ENCODE data around the gene HIVEP3. TPM values are rescaled to one million over a fixed set of nuclear protein-coding genes. Genes with fewer than 3 reads are reported as not detected.
"Not testable (repeated sequence)": the region's sequence is repeated elsewhere in the genome, so short reads cannot be mapped to it uniquely, and the experiment has no call there.

Gene HIVEP3
- total RNA-seq, 2 donors from 2014 or later = 17.9 to 32.0 TPM

DNA sequence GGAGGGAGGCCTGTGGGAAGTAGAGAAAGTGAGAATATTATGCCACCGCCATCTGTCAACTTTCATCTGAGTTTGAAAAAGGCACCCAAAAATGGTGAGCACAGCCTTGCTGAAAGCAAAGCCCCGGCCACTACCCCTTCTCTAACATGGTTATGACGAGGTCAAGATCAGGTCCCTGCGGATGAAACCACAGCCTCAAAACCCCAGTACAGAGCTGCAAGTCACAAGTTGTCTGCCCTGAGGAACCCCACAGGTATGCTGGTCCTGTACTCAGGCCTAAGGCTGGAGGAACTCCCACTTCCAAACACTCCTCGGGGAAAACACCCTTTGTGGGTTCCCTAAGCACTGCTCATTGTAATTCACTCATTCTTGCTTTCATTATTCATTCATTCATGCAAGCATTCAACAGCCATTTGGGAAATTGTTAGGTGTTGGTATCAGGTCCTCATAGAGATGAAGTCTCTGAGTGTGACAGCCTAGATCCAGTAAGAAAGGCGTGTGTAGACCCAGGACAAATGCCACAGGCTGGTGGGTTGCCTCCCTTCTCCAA is 217.7 kb downstream of the HIVEP3 start:
- no peak for ATAC-seq
- no peaks in the 10 kb centered on the region for H3K36me3 Mint-ChIP-seq

DNA sequence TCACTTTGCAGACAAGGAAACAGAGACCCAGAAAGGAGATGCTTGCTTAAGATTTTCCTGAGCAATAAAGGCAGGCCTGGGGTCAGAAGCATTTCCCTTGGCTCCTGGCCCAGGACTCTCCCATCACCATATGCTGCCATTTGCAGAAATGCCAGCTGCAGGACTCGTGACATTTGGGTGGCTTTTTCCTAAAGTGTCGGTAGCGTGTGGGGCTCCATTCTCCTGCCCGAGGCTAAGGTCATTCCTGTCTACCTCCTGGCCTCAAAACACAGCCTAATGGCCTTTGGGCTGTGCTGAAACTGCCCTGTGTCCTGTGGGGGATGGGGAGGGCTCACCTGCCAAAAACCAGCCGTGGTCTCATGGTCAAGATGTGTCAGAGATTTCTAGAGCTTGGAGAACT is 218.1 kb downstream of the HIVEP3 start:
- H3K36me3 Mint-ChIP-seq = no peaks in the 10 kb centered on the region
- no peak for DNase-seq (ENCODE audit: low spot score)
- H3K4me3 Mint-ChIP-seq = no peak overlapping the region
- ATAC-seq = no peak
- H3K4me1 Mint-ChIP-seq (ENCODE audit: low read depth in 2 of 2) = peaks cover 14 to 23% of the 10 kb centered on the region in 2 donors
- H3K27me3 Mint-ChIP-seq = no peaks in the 10 kb centered on the region
- H3K9me3 Mint-ChIP-seq = no peaks in the 10 kb centered on the region
- no peak overlapping the region for H3K27ac Mint-ChIP-seq

More for the DNA sequence above, 217.7 kb downstream of the HIVEP3 start:
- Mint-ChIP-seq H3K27me3 (no peaks in the 10 kb centered on the region), H3K27ac (no peak overlapping the region), H3K9me3 (no peaks in the 10 kb centered on the region), H3K4me3 (no peak overlapping the region), H3K4me1 (ENCODE audit: low read depth in 2 of 2) (peaks cover 14 to 23% of the 10 kb centered on the region in 2 donors)
- DNase-seq (ENCODE audit: low spot score) = no peak

DNA sequence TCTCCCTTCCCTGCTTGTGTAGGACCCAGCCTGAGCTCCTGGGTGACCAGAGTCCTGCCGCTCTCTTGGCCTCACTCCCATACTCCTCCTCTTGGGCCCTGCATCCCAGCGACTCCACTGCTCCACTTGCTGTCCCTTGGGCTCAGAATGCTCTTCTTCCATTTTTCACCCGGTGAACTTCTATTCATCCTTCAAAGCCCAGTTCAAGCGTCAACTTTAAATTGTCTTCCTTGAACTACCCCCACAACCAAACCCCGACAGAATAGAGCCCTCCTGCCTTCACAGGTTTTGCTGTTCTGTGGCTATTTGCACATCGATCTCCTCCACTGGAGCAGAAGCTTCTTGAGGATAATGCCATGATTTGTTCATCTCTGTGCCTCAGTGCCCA is 218.9 kb downstream of the HIVEP3 start:
- no peak overlapping the region for H3K27ac Mint-ChIP-seq
- no peaks in the 10 kb centered on the region for H3K9me3 Mint-ChIP-seq
- H3K36me3 Mint-ChIP-seq = no peaks in the 10 kb centered on the region
- no peak overlapping the region for H3K4me3 Mint-ChIP-seq
- H3K4me1 Mint-ChIP-seq (ENCODE audit: low read depth in 2 of 2) = peaks cover 14 to 23% of the 10 kb centered on the region in 2 donors
- DNase-seq (ENCODE audit: low spot score) (no peak), ATAC-seq (no peak)
- H3K27me3 Mint-ChIP-seq = no peaks in the 10 kb centered on the region

DNA sequence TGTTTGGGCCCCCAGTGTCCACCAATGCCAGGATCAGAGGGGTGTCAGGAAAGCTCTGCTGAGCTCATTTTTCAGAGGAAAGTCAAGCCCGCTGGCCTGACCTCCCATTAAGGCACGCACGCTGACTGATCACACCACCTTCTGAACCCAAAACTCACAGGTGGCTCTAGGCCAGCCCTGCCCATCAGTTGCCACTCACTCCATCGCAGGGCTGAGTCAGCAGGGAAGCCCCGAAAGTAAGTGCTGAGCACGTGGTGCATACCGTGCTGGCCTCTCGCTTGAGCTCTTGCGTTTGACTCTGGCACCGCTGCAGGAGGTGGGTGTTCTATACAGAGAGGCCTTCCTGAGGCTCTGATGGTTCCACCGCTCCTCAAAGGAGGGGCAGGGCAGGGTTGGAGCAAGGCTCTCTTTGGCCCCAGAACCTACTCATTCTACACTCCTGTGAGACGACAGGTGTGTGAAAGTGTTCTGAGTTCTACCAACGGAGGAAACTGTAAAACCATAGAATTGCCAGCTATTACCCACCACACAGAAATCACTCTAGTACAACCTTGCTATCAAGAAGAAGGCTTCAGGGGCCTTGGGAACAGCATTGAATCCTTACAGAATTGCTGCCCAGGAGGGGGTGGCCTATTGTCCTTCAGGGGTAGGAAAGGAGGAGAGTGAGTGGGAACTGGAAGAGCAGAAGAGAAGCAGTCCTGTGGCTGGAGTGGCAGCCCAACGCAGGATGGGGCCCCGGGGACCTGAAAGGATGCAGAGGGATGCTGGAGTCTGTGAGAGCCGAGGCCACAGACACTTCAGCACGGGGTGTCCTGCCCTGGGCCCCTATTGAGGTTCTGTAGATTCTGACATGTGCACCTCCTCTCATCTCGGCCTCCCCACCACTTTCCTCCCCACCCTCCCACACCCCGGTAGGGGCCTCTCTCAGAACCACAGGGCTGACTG is 219.5 kb downstream of the HIVEP3 start:
- peak overlapping the region in 1 of 2 donors; percentile 15 for H3K27ac Mint-ChIP-seq
- ATAC-seq = peak; percentile 53 to 82

DNA sequence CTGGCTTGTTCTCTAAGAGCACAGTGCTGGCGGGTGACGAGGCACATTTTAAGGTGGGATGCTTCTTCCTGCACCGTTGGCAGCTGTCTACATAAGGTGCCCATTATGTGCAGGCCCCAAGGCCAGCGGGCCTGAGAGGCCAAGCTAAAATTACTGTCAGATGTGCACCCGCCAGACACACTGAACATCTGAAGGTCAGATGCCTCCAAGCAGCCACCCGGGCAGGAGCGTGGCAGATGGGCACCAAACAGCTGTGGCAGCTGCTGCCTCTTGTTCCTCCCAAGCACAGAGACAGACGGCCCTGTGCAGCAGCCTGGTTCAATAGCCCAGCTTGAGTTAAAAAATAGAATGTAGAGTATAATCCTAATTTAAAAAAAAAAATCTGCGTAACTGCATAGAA is 222.3 kb downstream of the HIVEP3 start:
- Mint-ChIP-seq H3K4me1 (ENCODE audit: low read depth in 2 of 2) (peaks cover 14 to 23% of the 10 kb centered on the region in 2 donors), H3K27me3 (no peaks in the 10 kb centered on the region), H3K36me3 (no peaks in the 10 kb centered on the region), H3K9me3 (no peaks in the 10 kb centered on the region), H3K4me3 (no peak overlapping the region), H3K27ac (no peak overlapping the region)
- DNase-seq (ENCODE audit: low spot score) (no peak), ATAC-seq (no peak)

More for the DNA sequence above, 219.5 kb downstream of the HIVEP3 start:
- H3K4me1 Mint-ChIP-seq (ENCODE audit: low read depth in 2 of 2) = peaks cover 14 to 23% of the 10 kb centered on the region in 2 donors
- no peaks in the 10 kb centered on the region for H3K36me3 Mint-ChIP-seq
- no peaks in the 10 kb centered on the region for H3K27me3 Mint-ChIP-seq
- no peak overlapping the region for H3K4me3 Mint-ChIP-seq
- no peaks in the 10 kb centered on the region for H3K9me3 Mint-ChIP-seq
- no peak for DNase-seq (ENCODE audit: low spot score)

DNA sequence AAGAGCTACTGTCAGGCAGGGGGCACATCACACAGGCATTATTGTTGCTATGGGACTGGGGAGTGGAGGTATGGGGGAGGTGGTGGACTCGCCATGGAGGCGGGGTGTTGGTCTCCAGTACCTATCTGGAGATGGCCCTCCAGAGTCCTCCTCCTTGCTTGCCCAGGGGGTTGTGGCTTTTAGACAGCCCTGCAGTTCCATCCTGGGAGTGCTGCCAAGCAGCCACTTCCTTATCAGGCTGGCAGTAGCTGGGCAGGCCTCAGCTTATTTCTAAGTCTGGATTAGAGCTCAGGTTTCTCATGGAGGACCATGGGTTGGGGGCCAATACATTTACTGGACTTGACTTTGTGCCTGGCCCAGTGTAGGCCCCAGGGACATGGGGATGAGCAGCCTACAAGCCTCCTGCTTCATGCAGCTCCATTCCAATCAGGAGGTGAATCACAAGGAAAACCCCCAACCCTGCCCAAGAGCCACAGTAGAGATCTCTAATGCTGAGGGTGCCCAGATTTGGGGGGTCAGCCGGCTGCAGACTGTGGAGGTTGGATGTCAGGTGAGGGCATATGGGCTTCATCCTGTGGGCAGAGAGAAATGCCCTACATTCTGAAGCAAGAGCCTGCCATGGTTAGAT is 223.5 kb downstream of the HIVEP3 start:
- peaks cover 15 to 23% of the 10 kb centered on the region in 2 donors for H3K4me1 Mint-ChIP-seq (ENCODE audit: low read depth in 2 of 2)
- H3K9me3 Mint-ChIP-seq = no peaks in the 10 kb centered on the region
- no peaks in the 10 kb centered on the region for H3K36me3 Mint-ChIP-seq
- H3K27me3 Mint-ChIP-seq = no peaks in the 10 kb centered on the region
- no peak overlapping the region for H3K27ac Mint-ChIP-seq
- no peak overlapping the region for H3K4me3 Mint-ChIP-seq
- no peak for DNase-seq (ENCODE audit: low spot score)
- no peak for ATAC-seq

DNA sequence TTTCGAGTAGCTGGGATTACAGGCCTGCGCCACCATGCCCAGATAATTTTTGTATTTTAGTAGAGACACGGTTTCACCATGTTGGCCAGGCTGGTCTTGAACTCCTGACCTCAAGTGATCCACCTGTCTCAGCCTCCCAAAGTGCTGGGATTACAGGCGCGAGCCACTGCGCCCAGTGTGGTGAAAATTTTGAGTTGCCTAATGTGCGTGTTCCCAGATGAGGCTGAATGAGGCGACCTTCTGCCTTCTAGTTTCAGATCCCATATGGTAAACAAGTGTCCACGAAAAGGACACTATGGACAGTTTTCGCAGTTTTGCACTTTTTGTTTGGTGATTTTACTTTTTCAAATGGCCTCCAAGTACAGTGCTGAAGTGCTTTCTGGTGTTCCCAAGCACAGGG is 226.8 kb downstream of the HIVEP3 start:
- not testable (repeated sequence) for H3K4me3 Mint-ChIP-seq, H3K27ac Mint-ChIP-seq, H3K27me3 Mint-ChIP-seq

DNA sequence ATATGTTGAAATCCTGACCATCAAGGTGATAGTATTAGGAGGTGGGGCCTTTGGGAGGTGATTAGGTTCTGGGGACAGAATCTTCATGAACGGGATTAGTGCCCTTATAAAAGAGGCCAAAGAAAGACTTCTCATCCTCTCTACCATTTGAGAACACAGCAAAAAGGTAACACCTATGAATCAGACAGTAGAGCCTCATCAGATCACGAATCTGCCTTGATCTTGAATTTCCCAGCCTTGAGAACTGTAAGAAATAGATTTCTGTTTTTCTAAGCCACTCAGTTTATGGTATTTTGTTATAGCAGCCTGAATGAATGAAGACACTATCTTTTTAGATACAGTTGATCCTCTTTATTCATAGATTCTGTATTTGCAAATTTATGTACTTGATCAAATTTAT is 227.3 kb downstream of the HIVEP3 start:
- DNase-seq (ENCODE audit: low spot score) (no peak), ATAC-seq (no peak)
- H3K27ac Mint-ChIP-seq = no peak overlapping the region
- H3K27me3 Mint-ChIP-seq = no peaks in the 10 kb centered on the region
- no peak overlapping the region for H3K4me3 Mint-ChIP-seq
- no peaks in the 10 kb centered on the region for H3K9me3 Mint-ChIP-seq
- no peaks in the 10 kb centered on the region for H3K36me3 Mint-ChIP-seq
- peaks cover 40 to 43% of the 10 kb centered on the region in 2 donors for H3K4me1 Mint-ChIP-seq (ENCODE audit: low read depth in 2 of 2)

More for the DNA sequence above, 226.8 kb downstream of the HIVEP3 start:
- not testable (repeated sequence) for ATAC-seq; H3K9me3 Mint-ChIP-seq; DNase-seq (ENCODE audit: low spot score); H3K36me3 Mint-ChIP-seq
- peaks cover 35 to 37% of the 10 kb centered on the region in 2 donors for H3K4me1 Mint-ChIP-seq (ENCODE audit: low read depth in 2 of 2)

DNA sequence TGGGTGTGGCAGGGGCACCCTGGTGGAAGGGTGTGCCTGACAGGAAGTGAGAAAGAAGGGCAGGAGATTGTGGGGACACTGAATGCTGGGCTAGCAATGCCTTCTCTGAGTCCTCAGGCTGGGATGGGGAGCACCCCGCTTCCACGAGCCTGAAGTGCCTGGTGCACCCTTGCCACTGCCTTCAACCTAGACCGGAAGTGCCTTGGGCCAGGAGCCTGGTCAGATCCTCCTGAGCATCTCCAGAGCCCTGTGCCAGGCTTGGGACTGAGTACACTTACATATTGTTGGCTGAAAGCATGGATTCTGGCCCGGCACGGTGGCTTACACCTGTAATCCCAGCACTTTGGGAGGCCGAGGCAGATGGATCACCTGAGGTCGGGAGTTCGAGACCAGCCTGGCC is 228.4 kb downstream of the HIVEP3 start:
- peak overlapping the region; percentile 56 to 82 for H3K27ac Mint-ChIP-seq
- peaks cover 51 to 52% of the 10 kb centered on the region in 2 donors for H3K4me1 Mint-ChIP-seq (ENCODE audit: low read depth in 2 of 2)
- DNase-seq (ENCODE audit: low spot score) (no peak), ATAC-seq (no peak)
- peak overlapping the region; percentile 56 for H3K4me3 Mint-ChIP-seq
- H3K9me3 Mint-ChIP-seq = no peaks in the 10 kb centered on the region
- no peaks in the 10 kb centered on the region for H3K36me3 Mint-ChIP-seq
- no peaks in the 10 kb centered on the region for H3K27me3 Mint-ChIP-seq

DNA sequence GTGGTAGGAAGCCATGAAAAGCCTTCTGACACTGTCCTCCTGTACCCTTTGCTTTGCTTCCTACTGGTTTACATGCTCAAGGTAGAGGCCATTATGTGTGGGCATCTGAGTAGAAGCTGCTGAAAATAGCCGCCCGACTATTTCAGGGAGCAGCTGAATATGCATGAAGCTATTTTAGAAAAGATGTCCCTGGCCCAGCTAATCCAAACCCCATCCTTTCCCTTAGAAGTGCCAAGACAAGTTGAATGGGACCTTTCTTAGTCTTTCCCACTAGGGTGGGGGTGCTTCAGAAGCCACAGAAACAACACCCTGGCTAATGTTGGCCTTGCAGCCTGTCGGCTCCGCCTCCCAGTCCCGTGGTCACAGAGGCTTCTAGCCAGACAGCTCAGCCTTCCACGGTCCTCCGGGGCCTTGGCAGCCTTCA is 229.2 kb downstream of the HIVEP3 start:
- Mint-ChIP-seq H3K27ac (peak overlapping the region; percentile 56 to 82), H3K4me3 (peak overlapping the region; percentile 56), H3K4me1 (ENCODE audit: low read depth in 2 of 2) (peaks cover 58 to 60% of the 10 kb centered on the region in 2 donors), H3K9me3 (no peaks in the 10 kb centered on the region), H3K27me3 (no peaks in the 10 kb centered on the region), H3K36me3 (no peaks in the 10 kb centered on the region)
- DNase-seq (ENCODE audit: low spot score) (no peak), ATAC-seq (peak; percentile 74 to 77)

DNA sequence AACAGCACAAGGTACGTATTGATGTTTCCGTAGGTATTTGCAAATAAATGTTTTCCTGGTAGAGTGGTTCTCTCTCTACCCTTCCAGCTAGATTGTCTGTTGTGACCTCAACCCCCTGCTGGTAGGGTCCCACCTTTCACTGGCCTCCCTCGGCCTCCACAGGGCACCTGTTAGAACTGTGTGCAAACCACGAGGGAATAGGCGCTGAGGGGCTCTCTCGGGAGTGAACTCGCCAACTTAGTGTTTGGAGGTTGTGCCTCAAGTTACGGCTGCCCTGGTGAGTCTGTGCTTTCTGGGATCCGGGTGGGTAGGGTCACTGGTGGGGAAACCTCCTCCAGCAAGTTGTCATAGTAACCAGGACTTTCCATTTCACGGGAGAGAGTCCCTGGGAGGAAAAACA is 229.6 kb downstream of the HIVEP3 start:
- Mint-ChIP-seq H3K36me3 (no peaks in the 10 kb centered on the region), H3K27me3 (no peaks in the 10 kb centered on the region), H3K4me3 (peak overlapping the region; percentile 56), H3K27ac (peak overlapping the region; percentile 45 to 82), H3K9me3 (no peaks in the 10 kb centered on the region), H3K4me1 (ENCODE audit: low read depth in 2 of 2) (peaks cover 62 to 64% of the 10 kb centered on the region in 2 donors)
- ATAC-seq (no peak), DNase-seq (ENCODE audit: low spot score) (no peak)

DNA sequence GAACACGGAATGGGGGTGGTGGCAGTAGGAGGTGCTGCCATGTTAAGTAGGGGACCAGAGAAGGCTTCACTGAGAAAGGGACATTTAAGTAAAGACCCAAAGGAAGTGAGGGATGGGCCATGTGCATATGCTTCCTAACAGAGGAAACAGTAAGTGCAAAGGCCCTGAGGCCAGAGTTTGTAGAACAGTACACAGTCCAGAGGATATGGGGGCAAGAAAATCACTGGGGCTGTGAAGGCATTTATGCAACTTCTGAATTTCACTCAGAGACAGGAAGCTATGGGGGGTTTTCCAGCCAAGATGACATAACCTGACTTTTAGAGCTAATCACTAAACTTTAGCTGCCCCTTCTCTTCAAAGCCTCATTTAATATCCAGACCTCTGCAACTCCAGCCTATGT is 231.7 kb downstream of the HIVEP3 start:
- DNase-seq (ENCODE audit: low spot score) = peak; percentile 71
- Mint-ChIP-seq H3K36me3 (no peaks in the 10 kb centered on the region), H3K4me3 (peak overlapping the region; percentile 56), H3K27ac (peak overlapping the region; percentile 45 to 82), H3K4me1 (ENCODE audit: low read depth in 2 of 2) (peaks cover 79 to 84% of the 10 kb centered on the region in 2 donors), H3K9me3 (no peaks in the 10 kb centered on the region), H3K27me3 (no peaks in the 10 kb centered on the region)
- peak; percentile 71 to 81 for ATAC-seq

DNA sequence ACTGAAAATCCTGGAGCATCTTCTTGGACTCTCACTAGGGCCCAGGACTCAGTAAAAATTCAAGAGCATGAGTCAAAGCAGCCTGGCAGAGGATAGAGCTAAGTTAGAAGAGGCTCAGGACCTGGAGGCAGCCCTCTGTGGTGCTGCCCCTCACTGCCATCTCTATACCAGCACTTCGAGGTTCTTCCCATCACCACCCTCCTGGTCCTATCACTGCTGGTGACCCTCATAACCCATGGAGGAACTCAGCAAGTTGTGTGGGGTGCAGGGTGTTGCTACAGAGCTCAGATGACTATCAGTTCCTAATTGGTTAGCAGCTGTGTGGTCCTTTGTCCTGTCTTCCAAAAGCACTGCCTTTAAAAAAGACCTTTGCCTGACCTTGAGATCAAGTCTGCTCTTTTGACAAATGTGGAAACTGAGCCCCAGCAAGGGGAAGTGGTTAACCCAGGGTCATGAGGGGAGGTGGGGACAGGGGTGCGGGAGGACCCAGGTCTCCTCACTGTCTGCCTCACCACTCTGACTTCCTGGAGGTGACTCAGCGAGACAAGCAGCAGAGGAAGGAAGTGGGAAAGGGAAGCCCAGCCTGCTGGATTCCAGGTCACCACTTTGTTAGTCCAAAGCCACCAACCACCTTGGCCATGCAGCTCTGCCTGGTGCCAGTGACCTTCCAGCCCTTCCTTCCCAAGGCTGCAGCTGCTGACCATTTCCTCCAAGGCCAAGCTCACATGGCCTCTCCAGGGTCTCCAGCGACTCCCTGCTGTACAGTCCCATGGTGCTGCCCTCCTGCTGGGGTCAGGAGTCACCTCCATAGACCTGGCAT is 234.8 kb downstream of the HIVEP3 start:
- H3K4me3 Mint-ChIP-seq = peak overlapping the region; percentile 78
- H3K36me3 Mint-ChIP-seq = no peaks in the 10 kb centered on the region
- H3K4me1 Mint-ChIP-seq (ENCODE audit: low read depth in 2 of 2) = peaks cover 95 to 98% of the 10 kb centered on the region in 2 donors
- no peaks in the 10 kb centered on the region for H3K9me3 Mint-ChIP-seq
- DNase-seq (ENCODE audit: low spot score) (peak; percentile 84), ATAC-seq (peak; percentile 76 to 81)
- H3K27ac Mint-ChIP-seq = peak overlapping the region; percentile 73 to 82
- no peaks in the 10 kb centered on the region for H3K27me3 Mint-ChIP-seq
